GM23338 (cell line): Measurements from ENCODE around the gene INPP4A. TPM values are rescaled to one million over a fixed set of nuclear protein-coding genes. Genes with fewer than 3 reads are reported as not detected.

Experiments used
- ATAC-seq: fragments of 200-7000 bp; cut with Tn5 transposase; 3 replicates; pipeline ENCODE4 v1.9.1; 2020
- DNase-seq: peaks from one replicate; pipeline ENCODE4 v3.0.0-alpha.2; 2015; ENCODE audit warnings: low spot score
- H2AFZ ChIP-seq: fragments of 200-600 bp; sonication (generic); 2 replicates; pipeline ENCODE4 v1.8.0; 2016; ENCODE audit warnings: antibody characterized with exemption, mild to moderate bottlenecking, moderate library complexity
- H3F3A ChIP-seq: fragments of 200-600 bp; sonication (generic); replicated peaks from 2 replicates; pipeline ENCODE4 v1.8.0; 2017; ENCODE audit warnings: antibody characterized with exemption, mixed run types, low read depth
- H3K27ac ChIP-seq: fragments of 200-600 bp; sonication (generic); 2 replicates; pipeline ENCODE4 v1.6.1; 2016; ENCODE audit warnings: low read depth
- H3K27me3 ChIP-seq: fragments of 200-600 bp; sonication (generic); 2 replicates; pipeline ENCODE4 v1.8.0; 2016; ENCODE audit warnings: mild to moderate bottlenecking, mixed run types, moderate library complexity; ENCODE audit not compliant: insufficient read depth
- H3K36me3 ChIP-seq: fragments of 200-600 bp; sonication (generic); 2 replicates; pipeline ENCODE4 v1.8.0; 2016; ENCODE audit warnings: mild to moderate bottlenecking; ENCODE audit not compliant: insufficient read depth
- H3K4me1 ChIP-seq: fragments of 200-600 bp; sonication (generic); 2 replicates; pipeline ENCODE4 v1.8.0; 2016; ENCODE audit warnings: mild to moderate bottlenecking, moderate library complexity; ENCODE audit not compliant: insufficient read depth
- H3K4me2 ChIP-seq: fragments of 200-600 bp; sonication (generic); 2 replicates; pipeline ENCODE4 v1.7.1; 2017; ENCODE audit warnings: mixed run types
- H3K4me3 ChIP-seq: fragments of 200-600 bp; sonication (generic); 2 replicates; pipeline ENCODE4 v1.6.1; 2016; ENCODE audit warnings: mixed run types
- H3K79me2 ChIP-seq: fragments of 200-600 bp; sonication (generic); replicated peaks from 2 replicates; pipeline ENCODE4 v1.8.0; 2017; ENCODE audit warnings: mild to moderate bottlenecking; ENCODE audit not compliant: insufficient read depth
- H3K9me2 ChIP-seq: fragments of 200-600 bp; sonication (generic); 2 replicates; pipeline ENCODE4 v1.8.0; 2017; ENCODE audit not compliant: insufficient read depth
- H4K20me1 ChIP-seq: fragments of 200-600 bp; sonication (generic); replicated peaks from 2 replicates; pipeline ENCODE4 v1.8.0; 2017; ENCODE audit warnings: mild to moderate bottlenecking; ENCODE audit not compliant: insufficient read depth
- H3K27ac Mint-ChIP-seq: 2 replicates; pipeline ENCODE4 v1.8.0; 2020; ENCODE audit warnings: inconsistent platforms, mild to moderate bottlenecking, moderate library complexity, mixed read lengths
- H3K27me3 Mint-ChIP-seq: 3 replicates; pipeline ENCODE4 v1.8.0; 2022; ENCODE audit warnings: low read depth, mild to moderate bottlenecking, moderate library complexity, mixed read lengths, inconsistent platforms; ENCODE audit not compliant: insufficient read depth, poor library complexity
- H3K36me3 Mint-ChIP-seq: 3 replicates; pipeline ENCODE4 v1.8.0; 2021; ENCODE audit warnings: low read depth, mild to moderate bottlenecking, inconsistent platforms, moderate library complexity, mixed read lengths
- H3K4me1 Mint-ChIP-seq: 3 replicates; pipeline ENCODE4 v1.8.0; 2020; ENCODE audit warnings: mild to moderate bottlenecking, inconsistent platforms, mixed read lengths
- H3K4me3 Mint-ChIP-seq: 3 replicates; pipeline ENCODE4 v1.8.0; 2021; ENCODE audit warnings: moderate library complexity, mild to moderate bottlenecking, inconsistent platforms, mixed read lengths
- H3K9me3 Mint-ChIP-seq: 3 replicates; pipeline ENCODE4 v1.8.0; 2020; ENCODE audit warnings: moderate library complexity, mild to moderate bottlenecking, inconsistent platforms, mixed read lengths
- POLR2AphosphoS5 ChIP-seq: IDR thresholded peaks from 2 replicates; pipeline ENCODE4 v1.6.1; 2016; ENCODE audit warnings: antibody characterized with exemption, low read depth
- STAT1 ChIP-seq: IDR thresholded peaks from one replicate; pipeline ENCODE4 v1.6.1; 2016; ENCODE audit warnings: antibody characterized with exemption; ENCODE audit not compliant: unreplicated experiment
- ZNF114 ChIP-seq: fragments of 250-450 bp; sonication (Bioruptor Pico); IDR thresholded peaks from 2 replicates; pipeline ENCODE4 v1.5.0; 2020; ENCODE audit warnings: mild to moderate bottlenecking, moderate library complexity
- polyA plus RNA-seq: library from polyadenylated mRNA; unstranded; fragments of >200 nt; fragmentation: Nextera tagmentation; extraction: Ambion mirVana; gene quantifications from 2 replicates; pipeline ENCODE4 v1.2.1, GENCODE V29; 2016
- total RNA-seq: library from RNA; depleted of rRNA; stranded (reverse); fragments of >200 nt; shearing (Covaris generic); gene quantifications from 2 replicates; pipeline ENCODE4 v1.2.3, GENCODE V29; 2014
- TF ChIP-seq, protein P1 (sequence below), 2 experiments: fragments of 200-600 bp in 1 of 2; sonication (generic) in 1 of 2; conservative IDR thresholded peaks; 2 replicates each; pipeline versions ENCODE4 v1.5.1 to v1.6.1; 2016 to 2017; ENCODE audit warnings: antibody characterized with exemption in 2 of 2, low read depth in 2 of 2, mild to moderate bottlenecking in 2 of 2, moderate library complexity in 1 of 2
- TF ChIP-seq, protein P2 (sequence below): IDR thresholded peaks from 2 replicates; pipeline ENCODE4 v1.6.1; 2016; ENCODE audit warnings: antibody characterized with exemption
- TF ChIP-seq, protein P3 (sequence below): fragments of 250-450 bp; sonication (Bioruptor Pico); IDR thresholded peaks from 2 replicates; pipeline ENCODE4 v1.5.0; 2020; ENCODE audit warnings: mild to moderate bottlenecking, moderate library complexity

Gene INPP4A
- total and polyA plus RNA-seq, 2 experiments from 2014 or later = 8.5 to 36.9 TPM

DNA sequence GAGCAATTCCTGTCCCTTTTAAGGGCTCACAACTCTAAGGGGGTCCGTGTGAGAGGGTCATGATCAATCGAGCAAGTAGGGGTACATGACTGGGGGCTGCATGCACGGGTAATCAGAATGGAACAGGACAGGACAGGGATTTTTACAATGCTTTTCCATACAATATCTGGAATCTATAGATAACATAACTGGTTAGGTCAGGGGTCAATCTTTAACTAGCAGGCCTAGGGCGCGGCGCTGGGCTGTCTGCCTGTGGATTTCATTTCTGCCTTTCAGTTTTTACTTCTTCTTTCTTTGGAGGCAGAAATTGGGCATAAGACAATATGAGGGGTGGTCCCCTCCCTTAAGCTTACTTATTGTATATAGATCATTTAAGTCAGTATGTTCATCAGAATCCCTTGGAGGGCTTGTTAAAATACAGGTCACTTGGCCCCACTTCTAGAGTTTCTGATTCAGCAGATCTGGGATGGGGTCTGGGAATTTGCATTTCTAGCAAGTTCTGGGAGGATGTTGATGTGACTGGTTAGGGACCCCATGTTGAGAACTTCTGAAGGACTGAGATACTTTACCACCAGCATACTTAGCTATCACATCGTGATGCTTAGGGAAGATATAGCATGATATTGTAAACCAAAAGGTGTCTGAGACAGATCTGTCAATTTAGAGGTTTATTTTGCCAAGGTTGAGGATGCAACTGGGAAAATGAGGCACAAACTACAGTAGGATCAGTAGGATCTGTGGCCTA is 2.8 kb upstream of the INPP4A start:
- peak overlapping the region; percentile 2; the same call in 1 of the 2 replicates for H3K27ac Mint-ChIP-seq
- DNase-seq = no peak
- Histone ChIP-seq H3K4me2 (peak overlapping the region; percentile 37; the same call in 1 of the 2 replicates), H3K79me2 (peaks cover 18% of the 10 kb centered on the region), H3K4me1 (peaks cover 45% of the 10 kb centered on the region), H3K4me3 (0 out of 2 replicates have a peak overlapping the region, but pooled peaks have one; percentile 1), H3F3A (no peaks in the 10 kb centered on the region; the same call in 1 of the 2 replicates), H3K27ac (peak overlapping the region; percentile 68; the same call in 1 of the 2 replicates), H3K27me3 (no peaks in the 10 kb centered on the region), H3K36me3 (no peaks in the 10 kb centered on the region), H4K20me1 (peaks cover 6% of the 10 kb centered on the region), H2AFZ (no peak overlapping the region), H3K9me2 (no peaks in the 10 kb centered on the region)
- H3K36me3 Mint-ChIP-seq = peaks cover 7% of the 10 kb centered on the region; the same call in 2 of the 3 replicates
- H3K4me3 Mint-ChIP-seq = peak overlapping the region; percentile 5; the same call in 1 of the 3 replicates
- H3K4me1 Mint-ChIP-seq = peaks cover 52% of the 10 kb centered on the region
- H3K27me3 Mint-ChIP-seq = peaks cover 4% of the 10 kb centered on the region
- peaks cover 12% of the 10 kb centered on the region for H3K9me3 Mint-ChIP-seq
- ATAC-seq = no peak
- TF ChIP-seq, protein P1, sequence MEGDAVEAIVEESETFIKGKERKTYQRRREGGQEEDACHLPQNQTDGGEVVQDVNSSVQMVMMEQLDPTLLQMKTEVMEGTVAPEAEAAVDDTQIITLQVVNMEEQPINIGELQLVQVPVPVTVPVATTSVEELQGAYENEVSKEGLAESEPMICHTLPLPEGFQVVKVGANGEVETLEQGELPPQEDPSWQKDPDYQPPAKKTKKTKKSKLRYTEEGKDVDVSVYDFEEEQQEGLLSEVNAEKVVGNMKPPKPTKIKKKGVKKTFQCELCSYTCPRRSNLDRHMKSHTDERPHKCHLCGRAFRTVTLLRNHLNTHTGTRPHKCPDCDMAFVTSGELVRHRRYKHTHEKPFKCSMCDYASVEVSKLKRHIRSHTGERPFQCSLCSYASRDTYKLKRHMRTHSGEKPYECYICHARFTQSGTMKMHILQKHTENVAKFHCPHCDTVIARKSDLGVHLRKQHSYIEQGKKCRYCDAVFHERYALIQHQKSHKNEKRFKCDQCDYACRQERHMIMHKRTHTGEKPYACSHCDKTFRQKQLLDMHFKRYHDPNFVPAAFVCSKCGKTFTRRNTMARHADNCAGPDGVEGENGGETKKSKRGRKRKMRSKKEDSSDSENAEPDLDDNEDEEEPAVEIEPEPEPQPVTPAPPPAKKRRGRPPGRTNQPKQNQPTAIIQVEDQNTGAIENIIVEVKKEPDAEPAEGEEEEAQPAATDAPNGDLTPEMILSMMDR (conservative IDR thresholded peaks at IDR 0.05; ENCODE audit: low read depth in 2 of 2) = no peak
- TF ChIP-seq STAT1 (no peak), POLR2AphosphoS5 (no peak), ZNF114 (CRISPR knock-in tag) (no peak)
- TF ChIP-seq, protein P2, sequence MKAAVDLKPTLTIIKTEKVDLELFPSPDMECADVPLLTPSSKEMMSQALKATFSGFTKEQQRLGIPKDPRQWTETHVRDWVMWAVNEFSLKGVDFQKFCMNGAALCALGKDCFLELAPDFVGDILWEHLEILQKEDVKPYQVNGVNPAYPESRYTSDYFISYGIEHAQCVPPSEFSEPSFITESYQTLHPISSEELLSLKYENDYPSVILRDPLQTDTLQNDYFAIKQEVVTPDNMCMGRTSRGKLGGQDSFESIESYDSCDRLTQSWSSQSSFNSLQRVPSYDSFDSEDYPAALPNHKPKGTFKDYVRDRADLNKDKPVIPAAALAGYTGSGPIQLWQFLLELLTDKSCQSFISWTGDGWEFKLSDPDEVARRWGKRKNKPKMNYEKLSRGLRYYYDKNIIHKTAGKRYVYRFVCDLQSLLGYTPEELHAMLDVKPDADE = no peak
- TF ChIP-seq, protein P3, sequence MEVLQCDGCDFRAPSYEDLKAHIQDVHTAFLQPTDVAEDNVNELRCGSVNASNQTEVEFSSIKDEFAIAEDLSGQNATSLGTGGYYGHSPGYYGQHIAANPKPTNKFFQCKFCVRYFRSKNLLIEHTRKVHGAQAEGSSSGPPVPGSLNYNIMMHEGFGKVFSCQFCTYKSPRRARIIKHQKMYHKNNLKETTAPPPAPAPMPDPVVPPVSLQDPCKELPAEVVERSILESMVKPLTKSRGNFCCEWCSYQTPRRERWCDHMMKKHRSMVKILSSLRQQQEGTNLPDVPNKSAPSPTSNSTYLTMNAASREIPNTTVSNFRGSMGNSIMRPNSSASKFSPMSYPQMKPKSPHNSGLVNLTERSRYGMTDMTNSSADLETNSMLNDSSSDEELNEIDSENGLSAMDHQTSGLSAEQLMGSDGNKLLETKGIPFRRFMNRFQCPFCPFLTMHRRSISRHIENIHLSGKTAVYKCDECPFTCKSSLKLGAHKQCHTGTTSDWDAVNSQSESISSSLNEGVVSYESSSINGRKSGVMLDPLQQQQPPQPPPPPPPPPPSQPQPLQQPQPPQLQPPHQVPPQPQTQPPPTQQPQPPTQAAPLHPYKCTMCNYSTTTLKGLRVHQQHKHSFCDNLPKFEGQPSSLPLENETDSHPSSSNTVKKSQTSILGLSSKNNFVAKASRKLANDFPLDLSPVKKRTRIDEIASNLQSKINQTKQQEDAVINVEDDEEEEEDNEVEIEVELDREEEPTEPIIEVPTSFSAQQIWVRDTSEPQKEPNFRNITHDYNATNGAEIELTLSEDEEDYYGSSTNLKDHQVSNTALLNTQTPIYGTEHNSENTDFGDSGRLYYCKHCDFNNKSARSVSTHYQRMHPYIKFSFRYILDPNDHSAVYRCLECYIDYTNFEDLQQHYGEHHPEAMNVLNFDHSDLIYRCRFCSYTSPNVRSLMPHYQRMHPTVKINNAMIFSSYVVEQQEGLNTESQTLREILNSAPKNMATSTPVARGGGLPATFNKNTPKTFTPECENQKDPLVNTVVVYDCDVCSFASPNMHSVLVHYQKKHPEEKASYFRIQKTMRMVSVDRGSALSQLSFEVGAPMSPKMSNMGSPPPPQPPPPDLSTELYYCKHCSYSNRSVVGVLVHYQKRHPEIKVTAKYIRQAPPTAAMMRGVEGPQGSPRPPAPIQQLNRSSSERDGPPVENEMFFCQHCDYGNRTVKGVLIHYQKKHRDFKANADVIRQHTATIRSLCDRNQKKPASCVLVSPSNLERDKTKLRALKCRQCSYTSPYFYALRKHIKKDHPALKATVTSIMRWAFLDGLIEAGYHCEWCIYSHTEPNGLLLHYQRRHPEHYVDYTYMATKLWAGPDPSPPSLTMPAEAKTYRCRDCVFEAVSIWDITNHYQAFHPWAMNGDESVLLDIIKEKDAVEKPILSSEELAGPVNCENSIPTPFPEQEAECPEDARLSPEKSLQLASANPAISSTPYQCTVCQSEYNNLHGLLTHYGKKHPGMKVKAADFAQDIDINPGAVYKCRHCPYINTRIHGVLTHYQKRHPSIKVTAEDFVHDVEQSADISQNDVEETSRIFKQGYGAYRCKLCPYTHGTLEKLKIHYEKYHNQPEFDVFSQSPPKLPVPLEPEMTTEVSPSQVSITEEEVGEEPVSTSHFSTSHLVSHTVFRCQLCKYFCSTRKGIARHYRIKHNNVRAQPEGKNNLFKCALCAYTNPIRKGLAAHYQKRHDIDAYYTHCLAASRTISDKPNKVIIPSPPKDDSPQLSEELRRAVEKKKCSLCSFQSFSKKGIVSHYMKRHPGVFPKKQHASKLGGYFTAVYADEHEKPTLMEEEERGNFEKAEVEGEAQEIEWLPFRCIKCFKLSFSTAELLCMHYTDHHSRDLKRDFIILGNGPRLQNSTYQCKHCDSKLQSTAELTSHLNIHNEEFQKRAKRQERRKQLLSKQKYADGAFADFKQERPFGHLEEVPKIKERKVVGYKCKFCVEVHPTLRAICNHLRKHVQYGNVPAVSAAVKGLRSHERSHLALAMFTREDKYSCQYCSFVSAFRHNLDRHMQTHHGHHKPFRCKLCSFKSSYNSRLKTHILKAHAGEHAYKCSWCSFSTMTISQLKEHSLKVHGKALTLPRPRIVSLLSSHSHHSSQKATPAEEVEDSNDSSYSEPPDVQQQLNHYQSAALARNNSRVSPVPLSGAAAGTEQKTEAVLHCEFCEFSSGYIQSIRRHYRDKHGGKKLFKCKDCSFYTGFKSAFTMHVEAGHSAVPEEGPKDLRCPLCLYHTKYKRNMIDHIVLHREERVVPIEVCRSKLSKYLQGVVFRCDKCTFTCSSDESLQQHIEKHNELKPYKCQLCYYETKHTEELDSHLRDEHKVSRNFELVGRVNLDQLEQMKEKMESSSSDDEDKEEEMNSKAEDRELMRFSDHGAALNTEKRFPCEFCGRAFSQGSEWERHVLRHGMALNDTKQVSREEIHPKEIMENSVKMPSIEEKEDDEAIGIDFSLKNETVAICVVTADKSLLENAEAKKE (CRISPR knock-in tag) = no peak
